CD4-positive, alpha-beta T cell treated with Interleukin-15 for 1 hour (primary cell): ENCODE measurements around the gene GMPR2.

Source experiments
- DNase-seq: peaks from one replicate; pipeline ENCODE4 v3.0.0-alpha.2; 2020

GMPR2 gene

DNA sequence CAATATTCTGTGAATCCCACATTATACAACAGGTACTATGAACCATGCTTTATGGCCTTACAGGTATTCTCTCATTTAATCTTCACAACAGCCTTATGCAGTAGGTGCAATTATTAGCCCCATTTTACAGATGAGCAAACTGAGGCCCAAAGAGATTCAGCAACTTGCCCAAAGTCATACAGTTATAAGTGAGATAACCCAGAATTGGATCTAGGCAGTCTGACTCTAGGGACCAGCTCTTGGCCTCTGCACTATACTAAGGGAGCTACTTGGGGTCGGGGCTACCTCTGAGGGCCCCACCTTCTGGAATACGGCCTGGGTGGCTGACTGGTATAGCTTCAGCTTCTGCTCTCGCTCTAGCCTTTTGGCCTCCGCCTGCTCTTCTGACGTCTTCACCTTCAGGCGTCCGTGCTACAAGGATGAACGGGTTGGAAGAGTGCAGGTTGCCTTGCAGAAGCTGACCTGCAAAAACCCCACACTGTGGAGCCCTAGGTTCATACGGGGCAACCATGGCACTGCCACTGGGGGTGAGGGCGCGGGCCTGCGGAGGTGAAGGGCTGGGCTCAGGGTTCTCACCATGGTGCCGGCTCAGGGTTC is 37.9 kb downstream of the GMPR2 start:
- no peak for DNase-seq

DNA sequence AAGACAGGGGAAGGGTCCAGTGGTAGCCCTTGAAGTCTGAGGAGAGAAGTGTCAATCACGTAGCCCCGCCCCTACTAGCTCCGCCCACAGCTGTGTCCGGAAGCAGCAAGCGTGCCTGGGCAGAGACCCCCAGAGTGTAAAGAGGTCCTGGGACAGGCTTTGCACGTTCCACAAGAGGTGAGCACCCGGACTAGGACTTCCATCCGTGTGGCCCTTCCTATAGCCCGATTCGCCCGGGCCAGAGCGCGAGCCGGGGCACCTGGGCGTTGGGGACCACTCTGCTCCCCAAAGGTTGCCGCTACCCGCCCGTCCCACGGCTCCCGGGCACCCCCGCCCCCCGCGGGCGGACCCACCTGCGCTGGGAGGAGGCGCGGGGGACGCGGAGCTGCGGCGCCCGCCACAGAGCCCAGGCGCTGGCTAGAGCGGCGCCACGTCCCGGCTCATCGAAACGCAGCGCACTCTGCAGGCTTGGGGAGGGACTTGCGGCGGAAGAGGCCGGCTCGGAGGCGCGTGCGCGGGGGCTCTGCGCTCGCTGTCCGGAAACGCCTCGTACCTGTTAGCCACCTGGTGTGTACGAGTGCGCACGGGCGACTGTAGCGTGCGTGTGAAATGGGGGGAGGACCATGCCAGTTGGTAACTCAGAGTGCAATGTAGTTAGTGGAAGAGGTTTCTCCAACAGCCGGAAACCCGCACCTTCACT is 38.6 kb downstream of the GMPR2 start, which contains the start of gene RABGGTA:
Gene RABGGTA (minus strand): TSS at position 464 of the 700 bp plus-strand sequence. CDS start 482 bp downstream, outside the sequence.
- peak; percentile 96 for DNase-seq

DNA sequence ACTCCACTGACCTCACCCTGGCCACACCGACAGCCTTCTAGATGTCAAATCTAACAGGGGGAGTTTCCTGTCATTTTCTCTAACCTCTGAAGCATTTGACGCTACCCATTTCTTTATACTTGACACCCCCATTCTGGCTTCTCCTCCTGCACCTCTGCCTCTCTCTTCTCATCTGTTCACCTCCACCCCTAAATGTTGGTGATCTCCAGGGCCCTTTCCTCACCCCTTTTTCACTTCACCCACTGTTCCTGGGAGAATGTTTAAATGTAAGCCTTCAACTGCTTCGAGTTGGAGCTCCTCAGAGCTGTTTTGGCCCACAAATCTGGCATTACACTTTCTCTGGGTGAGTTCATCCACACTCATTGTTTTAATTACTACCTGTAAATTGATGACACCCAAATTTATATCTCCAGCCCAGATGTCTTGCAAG is 39.1 kb downstream of the GMPR2 start:
- DNase-seq: no peak

DNA sequence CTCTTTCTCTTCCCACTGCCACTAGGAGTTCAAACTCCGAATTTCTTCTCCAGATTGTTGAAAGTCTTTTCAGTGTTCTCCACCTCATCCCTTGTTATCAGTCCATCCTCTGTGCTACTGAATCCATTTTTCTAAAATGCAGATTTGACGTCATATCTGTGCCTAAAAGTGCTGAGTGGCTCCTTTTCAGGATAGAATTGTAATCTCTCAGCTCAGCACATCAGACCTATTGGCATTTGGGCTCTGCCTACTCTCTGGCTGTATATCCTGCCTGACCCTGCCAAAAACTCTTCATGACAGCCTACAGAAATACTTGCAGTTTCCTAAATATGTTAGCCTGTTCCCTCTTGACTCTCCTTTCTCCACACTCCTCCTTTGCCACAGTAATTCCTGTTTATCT is 39.7 kb downstream of the GMPR2 start:
- DNase-seq: no peak

DNA sequence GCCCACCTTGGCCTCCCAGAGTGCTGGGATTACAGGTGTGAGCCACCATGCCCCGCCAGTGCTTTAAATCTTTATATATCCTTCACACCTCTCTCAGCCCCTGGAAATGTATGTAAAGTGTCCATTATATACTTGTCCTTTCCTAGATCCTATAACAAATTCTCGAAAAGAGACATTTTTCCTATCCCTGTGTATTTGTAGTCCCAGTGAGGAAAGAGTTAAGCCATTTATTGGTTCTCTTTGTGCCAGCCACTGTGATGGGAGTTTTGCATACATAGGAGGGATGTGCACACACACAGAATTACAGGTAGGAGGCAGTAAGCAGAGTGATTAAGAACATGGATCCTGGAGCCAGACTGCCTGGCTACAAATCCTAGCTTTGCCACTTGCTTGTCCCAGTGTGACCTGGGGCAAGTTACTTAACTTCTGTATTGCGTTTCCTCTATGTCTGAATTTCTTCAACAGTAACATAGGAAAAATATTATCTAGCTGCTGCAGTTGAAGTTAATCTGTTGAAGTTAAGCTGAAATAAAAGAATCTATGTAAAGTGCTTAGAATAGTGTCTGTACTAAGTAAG is 40.8 kb downstream of the GMPR2 start:
- DNase-seq: no peak

DNA sequence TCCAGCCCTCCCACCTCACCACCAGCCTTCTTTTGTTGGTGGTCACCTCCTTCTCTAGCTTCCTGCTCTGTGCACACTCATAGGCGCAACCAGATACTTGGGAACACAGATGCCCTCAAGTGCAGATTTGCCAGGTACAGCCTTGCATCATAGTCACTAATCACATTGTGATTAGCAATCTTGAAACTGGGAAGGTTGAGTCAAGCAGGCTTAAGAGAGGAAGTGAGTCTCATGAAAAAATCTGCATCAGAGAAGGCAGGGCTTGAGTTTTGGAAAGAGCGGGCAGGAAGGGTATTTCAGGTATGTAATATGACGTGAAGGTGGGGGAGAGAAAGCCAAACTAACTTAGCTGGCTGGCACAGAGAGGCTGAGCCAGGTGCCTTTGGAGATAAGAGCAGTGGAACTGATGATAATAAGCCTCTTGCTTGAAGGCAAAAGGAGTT is 41.4 kb downstream of the GMPR2 start:
- peak; percentile 55 for DNase-seq

DNA sequence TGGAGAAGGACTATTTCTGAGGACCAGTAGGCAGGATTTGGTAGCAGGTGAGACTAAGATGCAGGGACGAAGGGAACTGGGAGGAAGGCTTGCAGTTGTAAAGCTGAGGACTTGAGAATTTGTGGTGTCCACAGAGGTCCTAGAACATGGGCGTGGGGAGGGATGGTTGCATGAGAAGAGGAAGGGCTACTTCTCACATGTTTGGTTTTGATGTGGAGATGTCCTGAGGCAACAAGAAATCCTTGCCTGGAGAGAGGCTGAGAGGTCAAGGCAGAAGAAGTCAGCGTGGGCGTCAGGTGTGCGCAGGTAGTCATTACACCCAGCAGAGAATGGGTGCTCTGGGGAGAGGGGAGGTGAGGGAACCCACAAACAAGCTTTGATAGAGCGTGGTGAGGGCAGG is 44.3 kb downstream of the GMPR2 start:
- DNase-seq: no peak

DNA sequence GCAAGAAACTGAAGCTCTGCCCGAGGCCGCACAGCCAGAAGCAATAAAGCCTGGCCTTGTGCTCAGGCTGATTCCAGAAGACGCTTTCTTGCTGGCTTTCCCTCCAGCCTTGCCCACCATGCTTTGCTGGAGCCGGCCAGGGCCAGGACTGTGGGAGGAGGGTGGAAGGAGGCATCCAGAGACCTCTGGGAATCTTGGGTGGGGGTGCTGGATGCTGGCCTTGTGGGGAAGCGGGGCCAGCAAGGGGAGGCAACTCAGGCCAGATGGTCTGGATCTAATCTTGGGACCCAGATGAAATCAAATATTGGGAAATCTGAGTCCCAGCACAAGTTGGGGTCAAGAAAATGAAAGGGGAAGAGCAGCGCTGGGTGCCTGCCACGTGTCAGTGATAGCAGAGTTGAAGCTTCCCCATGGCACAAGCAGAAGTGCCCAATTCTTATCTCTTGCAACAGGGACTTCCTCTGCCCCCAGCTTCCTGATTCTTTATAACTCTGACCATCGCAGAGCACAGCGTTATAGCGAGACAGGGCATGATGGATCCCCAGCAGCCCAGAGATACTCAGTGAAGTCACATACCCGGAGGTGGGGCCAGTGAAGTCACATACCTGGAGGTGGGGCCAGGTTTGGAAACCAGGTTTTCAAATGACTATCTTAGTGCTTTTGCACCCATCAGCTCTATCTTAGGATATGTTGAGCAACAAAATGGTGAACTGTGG is 45.0 kb downstream of the GMPR2 start:
- DNase-seq: peak; percentile 59

DNA sequence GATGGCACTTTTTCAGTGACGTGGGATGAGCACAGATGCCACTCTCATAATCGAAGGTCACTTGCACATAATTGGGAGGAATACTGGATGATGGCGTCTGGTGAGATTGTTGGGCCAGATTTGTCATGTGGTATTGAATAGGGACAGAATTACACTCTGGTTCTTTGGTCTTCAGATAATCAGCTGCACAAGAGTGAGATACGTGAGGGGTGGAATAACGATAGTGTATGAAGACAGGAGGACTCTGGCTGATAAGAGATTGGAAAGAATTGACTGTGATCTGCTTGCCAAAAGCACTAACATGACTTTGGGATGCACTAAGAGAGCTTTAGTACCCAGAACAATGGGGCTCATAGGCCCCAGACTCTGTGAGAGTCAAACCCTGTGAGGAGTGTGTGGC is 45.7 kb downstream of the GMPR2 start:
- no peak for DNase-seq

DNA sequence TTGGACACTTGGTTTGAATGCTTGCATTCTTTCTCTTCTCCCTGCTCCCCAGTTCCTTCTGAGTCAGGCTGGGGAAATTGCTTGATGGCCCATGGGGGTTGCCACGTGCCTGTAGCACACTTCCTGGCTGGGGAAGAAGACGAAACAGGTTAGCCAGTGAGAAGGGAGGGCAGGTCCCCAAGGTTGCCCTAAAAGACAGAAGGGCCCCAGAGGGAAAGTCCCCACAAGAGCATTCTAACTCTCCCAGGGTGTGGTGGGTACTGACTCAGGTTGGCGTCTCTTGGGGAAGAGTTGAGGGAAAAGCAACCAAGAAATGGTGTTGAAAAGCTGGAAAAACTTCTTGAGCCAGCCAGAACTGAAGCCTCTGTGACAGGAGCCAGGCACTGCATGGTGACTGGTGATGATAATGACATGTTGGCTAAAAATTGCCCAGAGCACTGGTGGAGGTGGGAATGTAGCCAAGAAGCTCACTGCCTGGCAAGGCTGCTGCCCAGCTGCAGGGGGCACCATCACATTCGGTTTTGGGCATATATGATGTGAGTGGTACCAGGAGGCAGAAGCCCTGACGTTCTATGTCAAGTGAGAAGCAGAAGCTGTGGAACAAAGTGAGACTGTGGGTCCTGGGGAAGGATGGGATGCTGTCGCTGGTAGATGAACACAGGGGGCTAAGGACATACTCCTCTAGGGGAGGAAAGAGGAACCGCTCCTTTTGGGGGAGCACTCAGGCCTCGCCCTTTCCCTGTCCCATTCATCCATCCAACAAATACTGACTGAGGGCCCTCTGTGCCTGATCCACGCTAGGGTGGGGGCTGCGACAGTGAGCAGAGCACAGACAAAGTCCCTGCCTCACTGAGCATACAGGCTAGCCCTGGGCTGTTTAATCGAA is 46.8 kb downstream of the GMPR2 start:
- DNase-seq: peak; percentile 76

DNA sequence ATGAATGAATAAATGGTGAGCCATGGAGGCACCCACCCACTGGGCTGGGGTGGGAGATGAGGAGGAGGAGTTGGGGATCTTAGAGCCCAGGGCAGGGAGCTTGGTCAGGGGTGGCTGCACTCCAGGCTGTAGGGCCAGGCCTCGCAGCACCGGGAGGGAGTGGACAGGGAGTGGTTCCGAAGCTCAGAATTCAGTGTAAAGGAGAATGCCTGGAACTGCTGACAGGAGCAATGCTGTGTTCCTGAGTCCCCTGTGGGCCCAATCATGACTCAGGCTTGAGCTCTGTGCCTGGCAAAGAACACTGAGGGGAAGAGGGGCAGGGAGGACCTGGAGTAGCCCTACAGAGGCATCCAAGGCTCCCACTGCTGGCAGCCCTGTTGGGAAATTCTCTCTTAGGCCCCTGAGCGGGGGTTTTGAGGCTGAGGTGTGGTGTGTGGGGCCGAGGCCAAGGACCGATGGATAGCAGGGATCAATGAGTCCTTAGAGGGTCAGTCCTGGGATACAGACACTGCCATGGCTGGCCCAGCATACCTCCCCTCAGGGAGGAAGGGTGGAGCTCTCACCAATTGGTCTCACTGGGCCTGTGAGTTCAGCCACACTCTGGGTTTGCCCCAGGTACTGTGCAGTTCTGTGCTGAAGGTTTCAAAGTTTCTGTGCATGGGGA is 48.2 kb downstream of the GMPR2 start:
- no peak for DNase-seq

DNA sequence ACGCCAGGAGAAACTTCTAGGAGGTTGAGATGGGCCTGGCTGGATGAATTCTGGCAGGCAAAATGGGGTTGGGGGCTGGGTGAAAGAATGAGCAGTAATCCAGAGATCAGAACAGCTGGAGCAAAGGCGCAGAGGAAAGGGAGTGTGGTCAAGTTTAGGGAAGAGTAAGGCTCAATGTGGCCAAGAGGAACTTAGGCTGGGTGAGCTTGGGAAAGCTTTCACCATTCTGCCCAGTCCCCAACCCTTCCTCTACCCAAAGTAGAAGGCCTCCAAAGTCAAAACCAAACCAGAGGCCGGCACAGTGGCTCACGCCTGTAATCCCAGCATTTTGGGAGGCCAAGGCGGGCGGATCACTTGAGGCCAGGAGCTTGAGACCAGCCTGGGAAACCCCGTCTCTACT is 48.9 kb downstream of the GMPR2 start:
- DNase-seq: no peak

DNA sequence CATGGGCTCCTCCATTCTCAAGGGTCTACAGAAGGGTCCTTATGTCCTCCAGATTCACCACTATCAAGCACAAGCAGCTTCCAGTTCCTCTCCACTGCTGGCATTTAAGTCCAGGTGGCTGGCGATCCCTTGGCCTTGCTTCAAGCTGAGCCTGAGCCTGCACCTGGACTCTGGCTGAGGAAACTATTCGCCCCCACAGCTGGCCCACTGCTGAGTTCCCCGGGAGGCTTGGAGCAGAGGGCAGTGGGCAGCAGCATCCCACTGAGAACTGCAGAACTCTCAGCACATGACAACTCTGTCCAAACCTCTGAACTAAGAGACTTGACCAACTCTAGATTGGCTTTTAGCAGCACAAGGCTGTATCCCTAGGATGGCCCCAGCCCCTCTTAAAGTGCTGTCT is 50.0 kb downstream of the GMPR2 start:
- no peak for DNase-seq

DNA sequence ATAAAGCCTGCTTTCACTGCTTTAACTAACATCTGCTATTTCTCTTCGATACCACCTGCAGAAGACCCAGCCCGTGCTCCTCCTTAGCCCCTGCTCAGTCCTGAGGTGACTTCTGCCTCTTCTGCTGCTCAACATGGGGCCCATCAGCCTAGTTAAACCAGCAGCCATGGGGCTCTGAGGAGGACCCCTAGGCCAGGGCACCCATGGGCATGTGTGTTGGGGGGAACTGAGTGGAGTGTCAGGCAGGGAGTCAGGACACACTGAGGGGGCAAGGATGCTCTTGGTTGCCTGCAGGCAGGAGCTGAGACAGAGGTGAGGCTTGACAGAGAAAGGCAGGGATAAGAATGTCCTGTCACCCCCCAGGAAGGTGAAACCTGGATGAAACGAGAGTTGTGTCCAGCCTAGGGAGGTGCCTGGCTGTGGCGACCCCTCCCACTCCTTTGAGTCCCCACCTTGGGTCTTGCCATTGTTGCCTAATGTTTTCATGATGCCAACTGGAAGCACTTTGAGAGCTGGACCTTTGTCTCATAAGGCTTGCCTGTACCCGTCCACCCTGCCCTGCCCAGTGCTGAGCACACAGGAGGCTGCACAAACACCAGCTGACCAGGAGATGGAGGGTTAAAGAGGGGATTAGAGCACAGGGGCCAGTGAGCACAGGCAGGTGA is 51.2 kb downstream of the GMPR2 start:
- DNase-seq: no peak

DNA sequence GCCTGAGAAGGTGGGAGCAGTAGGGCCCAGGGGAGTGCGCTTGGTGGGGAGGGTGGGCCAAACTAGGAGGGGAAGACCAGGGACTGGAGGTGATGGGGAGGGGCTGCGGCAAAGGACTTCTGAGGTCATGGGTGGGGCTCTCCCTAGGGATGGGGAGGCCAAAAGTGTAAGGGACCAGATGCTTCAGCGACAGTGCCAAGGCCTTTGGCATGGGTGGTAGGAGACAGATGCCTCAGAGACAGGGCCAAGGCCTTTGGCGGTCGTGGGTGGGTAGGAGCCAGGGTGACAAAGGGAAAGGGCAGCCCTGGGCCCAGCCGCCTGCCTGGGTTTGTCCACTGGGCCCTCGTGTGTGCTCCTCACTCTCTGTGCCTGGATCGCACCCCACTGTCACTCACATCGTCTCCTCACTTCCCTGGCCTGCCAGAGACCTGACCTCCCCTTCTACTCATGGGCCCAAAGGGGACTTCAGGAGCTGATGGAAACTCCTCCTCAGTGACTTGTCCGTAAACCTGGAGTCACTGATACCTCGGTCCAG is 51.8 kb downstream of the GMPR2 start:
- no peak for DNase-seq

DNA sequence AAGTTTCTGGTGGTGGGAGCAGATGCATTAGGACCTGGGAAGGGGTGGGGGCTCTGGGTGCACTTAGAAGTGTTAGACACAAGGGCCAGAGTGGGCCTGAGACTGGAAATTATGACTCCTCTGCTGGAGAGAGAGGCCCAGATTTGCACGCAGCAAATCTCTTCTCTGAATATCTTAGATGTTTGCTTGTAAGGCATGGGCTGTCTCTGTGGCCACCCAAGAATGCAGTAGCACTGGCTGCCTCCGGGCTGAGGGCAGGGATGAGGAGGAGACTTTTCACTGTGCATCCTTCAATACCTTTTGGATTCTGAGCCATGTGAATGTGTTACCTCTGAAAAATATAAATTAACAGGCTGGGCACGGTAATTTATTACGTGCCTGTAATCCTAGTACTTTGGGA is 52.6 kb downstream of the GMPR2 start:
- no peak for DNase-seq

DNA sequence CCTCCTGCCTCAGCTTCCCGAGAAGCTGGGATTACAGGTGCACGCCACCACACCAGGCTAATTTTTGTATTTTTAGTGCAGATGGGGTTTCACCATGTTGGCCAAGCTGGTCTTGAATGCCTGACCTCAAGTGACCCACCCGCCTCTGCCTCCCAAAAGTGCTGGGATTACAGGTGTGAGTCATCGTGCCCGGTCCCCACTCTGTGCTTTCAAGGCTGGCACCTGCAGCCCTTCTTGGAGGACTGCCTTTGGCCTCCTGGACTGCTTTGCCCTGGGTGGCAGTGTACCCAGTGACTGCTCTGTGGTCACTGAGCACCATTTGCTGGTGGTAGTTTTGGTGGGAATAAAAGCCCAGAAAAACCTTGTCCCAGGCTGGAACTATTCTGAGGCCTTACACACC is 54.3 kb downstream of the GMPR2 start:
- no peak for DNase-seq
